ENCODE measurements around the gene KCTD6.

KCTD6 gene

DNA sequence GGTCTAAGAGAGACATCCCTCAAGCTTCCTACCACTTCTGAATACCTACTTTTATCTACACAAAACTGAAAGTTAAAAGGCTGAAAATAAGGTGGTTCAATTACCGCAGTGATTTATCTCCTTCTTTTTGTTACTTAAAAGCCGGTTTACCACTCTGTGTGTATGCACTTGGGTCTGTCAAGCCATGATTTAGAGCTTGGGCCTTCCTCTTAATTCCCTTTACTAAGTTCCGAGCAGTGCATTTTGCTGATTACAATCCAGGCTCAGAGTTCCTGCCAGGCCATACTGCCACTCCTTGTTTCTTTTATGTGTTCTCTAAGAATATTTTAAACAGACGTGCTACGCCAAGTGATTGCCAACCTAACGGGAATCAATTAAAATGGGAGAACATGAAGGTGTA, 16.5 kb downstream of the KCTD6 start:
- in situ Hi-C loops (cut with MboI; ENCODE audit: low pct_unique_long_range_greater_than_20kb, low sequenced_read_pairs, unreplicated experiment) = no loop called here
- TF ChIP-seq, protein P1, sequence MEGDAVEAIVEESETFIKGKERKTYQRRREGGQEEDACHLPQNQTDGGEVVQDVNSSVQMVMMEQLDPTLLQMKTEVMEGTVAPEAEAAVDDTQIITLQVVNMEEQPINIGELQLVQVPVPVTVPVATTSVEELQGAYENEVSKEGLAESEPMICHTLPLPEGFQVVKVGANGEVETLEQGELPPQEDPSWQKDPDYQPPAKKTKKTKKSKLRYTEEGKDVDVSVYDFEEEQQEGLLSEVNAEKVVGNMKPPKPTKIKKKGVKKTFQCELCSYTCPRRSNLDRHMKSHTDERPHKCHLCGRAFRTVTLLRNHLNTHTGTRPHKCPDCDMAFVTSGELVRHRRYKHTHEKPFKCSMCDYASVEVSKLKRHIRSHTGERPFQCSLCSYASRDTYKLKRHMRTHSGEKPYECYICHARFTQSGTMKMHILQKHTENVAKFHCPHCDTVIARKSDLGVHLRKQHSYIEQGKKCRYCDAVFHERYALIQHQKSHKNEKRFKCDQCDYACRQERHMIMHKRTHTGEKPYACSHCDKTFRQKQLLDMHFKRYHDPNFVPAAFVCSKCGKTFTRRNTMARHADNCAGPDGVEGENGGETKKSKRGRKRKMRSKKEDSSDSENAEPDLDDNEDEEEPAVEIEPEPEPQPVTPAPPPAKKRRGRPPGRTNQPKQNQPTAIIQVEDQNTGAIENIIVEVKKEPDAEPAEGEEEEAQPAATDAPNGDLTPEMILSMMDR (IDR thresholded peaks at IDR 0.05; ENCODE audit: extremely low read depth, insufficient read depth, missing control alignments) = no peak
- DNase-seq (ENCODE audit: low spot score) = no peak

DNA sequence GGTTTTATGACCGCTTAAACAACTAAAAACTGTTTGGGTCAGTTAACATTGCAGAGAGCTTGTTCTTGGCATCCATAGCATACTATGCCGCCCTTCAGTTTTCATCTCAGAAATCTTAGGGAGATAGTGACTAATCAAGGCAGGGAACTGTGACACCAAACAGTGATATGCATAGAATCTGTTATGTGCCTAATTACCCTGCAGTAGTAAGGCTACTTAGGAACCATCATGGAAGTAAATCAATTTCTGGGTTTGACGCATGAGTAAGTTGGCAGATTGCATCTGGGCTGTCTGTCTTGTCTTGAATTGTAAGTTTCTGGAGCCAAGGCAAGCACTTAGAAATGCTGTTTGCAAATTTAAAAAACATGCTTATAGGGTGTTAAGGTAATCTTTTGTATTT, 22.5 kb downstream of the KCTD6 start:
- DNase-seq (ENCODE audit: low spot score) = no peak
- TF ChIP-seq, protein P1 (IDR thresholded peaks at IDR 0.05; ENCODE audit: extremely low read depth, insufficient read depth, missing control alignments) = no peak
- in situ Hi-C loops (cut with MboI; ENCODE audit: low pct_unique_long_range_greater_than_20kb, low sequenced_read_pairs, unreplicated experiment) = no loop called here

DNA sequence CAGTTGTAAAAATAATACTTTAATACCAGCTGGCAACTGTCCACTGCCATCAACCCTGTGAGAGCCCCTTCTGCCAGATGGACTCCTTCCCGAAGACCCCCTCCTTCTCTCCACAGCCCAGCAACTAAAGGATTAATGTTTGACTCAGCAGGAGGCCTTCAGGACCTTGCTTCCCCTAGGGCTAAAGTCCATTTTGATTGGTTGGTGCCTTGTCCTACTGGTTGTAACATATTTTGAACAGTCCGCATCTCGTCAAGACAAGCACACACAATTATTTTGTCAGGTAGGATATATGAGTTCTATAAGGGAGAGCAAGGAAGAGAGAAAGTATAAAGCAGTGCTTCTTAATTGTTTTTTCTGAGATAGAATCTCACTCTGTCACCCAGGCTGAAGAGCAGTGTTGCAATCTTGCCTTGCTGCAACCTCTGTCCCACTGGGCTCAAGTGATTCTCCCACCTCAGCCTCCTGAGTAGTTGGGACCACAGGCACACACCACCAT, 26.4 kb downstream of the KCTD6 start:
- in situ Hi-C loops (cut with MboI; ENCODE audit: low pct_unique_long_range_greater_than_20kb, low sequenced_read_pairs, unreplicated experiment) = no loop called here
- no peak for DNase-seq (ENCODE audit: low spot score)
- TF ChIP-seq, protein P1 (IDR thresholded peaks at IDR 0.05; ENCODE audit: extremely low read depth, insufficient read depth, missing control alignments) = no peak

DNA sequence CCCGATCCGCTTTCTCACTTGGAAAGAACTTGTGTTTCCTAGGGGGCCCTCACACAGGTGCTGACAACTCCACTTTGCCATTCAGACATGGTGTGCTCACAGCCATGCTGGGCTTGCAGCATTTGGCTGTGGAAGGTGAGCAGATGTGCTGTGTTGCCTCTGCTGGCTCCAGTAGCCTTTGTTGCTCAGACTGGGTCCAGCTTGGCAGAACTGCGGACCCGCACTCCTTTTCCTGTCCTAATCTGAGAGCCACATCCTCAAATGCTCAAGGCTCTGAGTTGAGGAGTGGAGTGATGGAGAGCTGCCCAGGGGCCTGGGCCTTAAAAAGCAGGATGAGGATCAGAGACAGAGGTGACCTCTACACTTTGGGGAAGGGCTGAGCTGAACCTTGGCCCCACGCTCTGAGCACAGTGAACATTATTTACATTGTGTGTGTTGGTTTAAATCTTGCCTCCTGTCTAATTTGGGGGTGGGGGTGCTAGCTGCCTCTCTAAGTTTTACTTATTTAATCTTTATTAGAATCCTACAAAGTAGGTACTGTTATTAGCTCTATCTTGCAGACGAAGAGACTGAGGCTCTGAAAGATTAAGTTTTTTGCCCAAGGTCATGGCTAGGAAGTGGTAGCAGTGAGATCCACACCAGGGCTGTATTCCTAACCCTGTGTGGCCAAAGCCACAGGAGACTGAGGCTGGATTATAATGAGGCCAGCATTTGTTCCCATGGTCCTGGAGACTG, 27.9 kb downstream of the KCTD6 start:
- in situ Hi-C loops (cut with MboI; ENCODE audit: low pct_unique_long_range_greater_than_20kb, low sequenced_read_pairs, unreplicated experiment) = no loop called here
- TF ChIP-seq, protein P1 (IDR thresholded peaks at IDR 0.05; ENCODE audit: extremely low read depth, insufficient read depth, missing control alignments) = no peak
- DNase-seq (ENCODE audit: low spot score) = no peak

DNA sequence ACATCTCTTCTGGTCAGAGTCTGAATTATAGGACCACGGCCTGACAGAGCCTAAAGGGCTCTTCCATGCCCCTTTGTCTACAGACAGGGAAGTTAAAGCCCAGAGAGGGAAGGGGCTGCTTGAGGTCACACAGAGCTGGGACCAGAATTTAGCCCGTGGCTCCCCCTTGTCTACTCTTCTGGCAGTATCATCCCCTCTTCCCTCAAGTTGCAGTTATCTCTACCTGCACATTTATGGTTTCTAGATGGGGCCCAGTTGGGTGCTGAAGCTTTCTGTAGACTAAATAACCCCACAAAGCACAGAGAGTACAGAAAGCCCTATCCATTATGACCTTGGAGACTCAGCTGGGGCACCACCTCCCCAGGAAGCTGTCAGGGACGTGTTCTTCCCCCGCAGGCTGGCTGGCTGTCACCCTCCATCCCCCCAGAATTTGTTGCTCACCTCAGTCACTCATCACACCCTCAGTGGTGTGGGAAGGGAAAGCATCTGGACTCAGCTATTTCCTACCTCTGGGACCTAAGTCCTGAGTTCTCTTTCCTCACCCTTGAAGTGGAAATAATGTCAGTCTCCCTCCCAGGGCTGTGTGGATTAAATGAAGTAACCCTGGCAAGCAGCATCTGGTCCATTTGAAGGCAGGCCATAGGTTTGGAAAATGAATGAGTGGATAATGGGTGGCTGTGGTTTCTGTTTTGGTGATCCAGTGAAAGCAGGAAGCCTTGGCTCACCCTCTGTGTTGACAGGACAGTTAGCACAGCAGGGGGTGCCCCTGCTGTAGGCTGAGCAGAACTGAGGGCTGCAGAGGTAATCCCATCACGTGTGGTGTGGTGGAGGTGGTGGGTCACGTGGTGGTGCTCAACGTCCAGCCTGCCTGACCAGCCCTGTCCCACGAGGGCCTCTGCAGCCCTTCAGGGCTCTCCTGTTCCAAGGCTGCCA, 28.8 kb downstream of the KCTD6 start:
- DNase-seq (ENCODE audit: low spot score) = no peak
- in situ Hi-C loops (cut with MboI; ENCODE audit: low pct_unique_long_range_greater_than_20kb, low sequenced_read_pairs, unreplicated experiment) = no loop called here
- TF ChIP-seq, protein P1 (IDR thresholded peaks at IDR 0.05; ENCODE audit: extremely low read depth, insufficient read depth, missing control alignments) = no peak

DNA sequence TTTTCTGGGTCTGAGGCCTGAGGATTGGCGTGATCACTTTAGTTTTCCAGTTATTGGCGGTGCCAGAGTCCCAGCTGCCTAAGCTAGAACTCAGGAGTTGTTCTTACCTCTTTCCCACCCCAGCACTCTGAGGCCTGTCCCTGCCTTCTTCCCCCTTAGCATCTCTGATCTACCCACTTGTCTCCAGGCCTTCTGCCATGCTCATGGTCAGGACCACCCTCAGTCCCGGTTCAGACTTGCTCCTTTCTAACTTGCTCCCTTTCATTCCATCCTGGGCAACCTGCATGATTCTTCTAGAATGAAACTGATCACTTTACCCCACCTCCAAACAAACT, 29.4 kb downstream of the KCTD6 start:
- in situ Hi-C loops (cut with MboI; ENCODE audit: low pct_unique_long_range_greater_than_20kb, low sequenced_read_pairs, unreplicated experiment) = no loop called here
- DNase-seq (ENCODE audit: low spot score) = no peak
- TF ChIP-seq, protein P1 (IDR thresholded peaks at IDR 0.05; ENCODE audit: extremely low read depth, insufficient read depth, missing control alignments) = no peak

All from GM13977 (cell line).